HG03066 (cell line): ENCODE results near the gene UBAC2.
A peak's percentile ranks its signal among the peaks of the same experiment; 100 is the strongest.

ENCODE experiments used
- ATAC-seq: cut with Tn5 transposase; IDR thresholded peaks from one replicate; pipeline ENCODE4 v1.9.1; 2021; ENCODE audit warnings: low read depth; ENCODE audit not compliant: unreplicated experiment

The UBAC2 gene

GRCh38 chr13:99289674-99290337, 89.2 kb downstream of the UBAC2 start:
- ATAC-seq = no peak

- ATAC-seq = no peak
Measured at GRCh38 chr13:99290894-99291293, 90.2 kb downstream of the UBAC2 start.

GRCh38 chr13:99293178-99293577, 92.5 kb downstream of the UBAC2 start:
- ATAC-seq = no peak

GRCh38 chr13:99294198-99294597, 93.5 kb downstream of the UBAC2 start:
- ATAC-seq = no peak

- ATAC-seq = no peak
Measured at GRCh38 chr13:99294958-99295357, 94.3 kb downstream of the UBAC2 start.

GRCh38 chr13:99295488-99296252, 95.0 kb downstream of the UBAC2 start:
- ATAC-seq = no peak

GRCh38 chr13:99296398-99296797, 95.7 kb downstream of the UBAC2 start:
- peak; percentile 34 for ATAC-seq

GRCh38 chr13:99297331-99297730, 96.7 kb downstream of the UBAC2 start:
- ATAC-seq = no peak

GRCh38 chr13:99298056-99298455, 97.4 kb downstream of the UBAC2 start:
- ATAC-seq = no peak

- no peak for ATAC-seq
Measured at GRCh38 chr13:99299256-99299919, 98.7 kb downstream of the UBAC2 start.

GRCh38 chr13:99299920-99300341, 99.3 kb downstream of the UBAC2 start:
- ATAC-seq = no peak

GRCh38 chr13:99301056-99301838, 100.6 kb downstream of the UBAC2 start:
- no peak for ATAC-seq

- ATAC-seq = no peak
Measured at GRCh38 chr13:99301913-99302636, 101.4 kb downstream of the UBAC2 start.

- ATAC-seq = no peak
Measured at GRCh38 chr13:99302637-99303505, 102.2 kb downstream of the UBAC2 start.

GRCh38 chr13:99303863-99304521, 103.3 kb downstream of the UBAC2 start:
- ATAC-seq = no peak

GRCh38 chr13:99304541-99304940, 103.9 kb downstream of the UBAC2 start:
- ATAC-seq = no peak

GRCh38 chr13:99305158-99305557, 104.5 kb downstream of the UBAC2 start:
- ATAC-seq = no peak

- ATAC-seq = no peak
Measured at GRCh38 chr13:99305566-99305965, 104.9 kb downstream of the UBAC2 start.

GRCh38 chr13:99307247-99307646, 106.6 kb downstream of the UBAC2 start, which contains the start of gene GPR183:
Gene GPR183 (minus strand): TSS chr13:99307399. CDS start chr13:99296145, 11,254 bp downstream.
- peak; percentile 44 for ATAC-seq
